Fibroblast of skin of abdomen (primary cell): ENCODE data around the gene CDH3.
A peak's percentile ranks its signal among the peaks of the same experiment; 100 is the strongest.
"Not testable (repeated sequence)": the region's sequence is repeated elsewhere in the genome, so short reads cannot be mapped to it uniquely, and the experiment has no call there.

ENCODE experiments used
- DNase-seq: peaks from one replicate; pipeline ENCODE4 v3.0.0-alpha.2; 2013

CDH3 gene

DNA sequence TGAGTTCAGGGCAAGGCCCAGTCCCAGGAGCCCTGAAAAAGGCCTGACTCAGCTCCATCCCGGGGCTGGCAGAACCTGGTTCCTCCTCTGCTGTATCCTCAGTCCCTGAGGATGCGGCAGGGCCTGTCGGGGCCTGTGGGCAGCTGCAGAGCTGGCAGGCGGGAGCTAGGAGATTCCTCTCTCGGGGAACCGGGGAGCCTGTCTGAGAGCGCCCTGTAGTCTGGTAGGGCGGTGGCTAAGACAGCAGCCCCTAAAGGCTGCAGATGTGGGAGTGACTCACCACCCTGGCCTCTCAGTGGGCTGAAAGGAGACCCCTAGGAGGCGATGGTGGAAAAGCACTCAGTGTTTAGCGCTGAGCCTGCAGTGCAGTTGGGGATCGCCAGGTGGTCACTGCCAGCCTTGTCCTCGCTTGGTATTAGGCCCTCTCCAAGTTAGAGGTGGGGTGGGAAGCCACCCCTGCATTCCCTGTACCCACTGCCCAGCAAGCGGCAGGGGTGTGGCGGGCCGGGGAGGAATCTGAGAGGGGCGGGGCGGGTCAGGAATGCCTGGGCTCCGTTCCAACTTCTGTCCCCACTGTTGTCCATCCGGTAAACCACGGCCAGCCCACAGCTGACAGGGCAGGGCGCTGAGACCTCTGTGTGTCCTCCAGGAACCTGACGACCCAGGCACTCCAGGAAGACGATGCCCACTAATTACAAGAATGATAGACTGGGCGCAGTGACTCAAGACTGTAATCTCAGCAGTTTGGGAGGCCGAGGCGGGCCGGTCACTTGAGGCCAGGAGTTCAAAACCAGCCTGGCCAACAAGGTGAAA, 62.4 kb downstream of the CDH3 start:
- peak; percentile 50 for DNase-seq

DNA sequence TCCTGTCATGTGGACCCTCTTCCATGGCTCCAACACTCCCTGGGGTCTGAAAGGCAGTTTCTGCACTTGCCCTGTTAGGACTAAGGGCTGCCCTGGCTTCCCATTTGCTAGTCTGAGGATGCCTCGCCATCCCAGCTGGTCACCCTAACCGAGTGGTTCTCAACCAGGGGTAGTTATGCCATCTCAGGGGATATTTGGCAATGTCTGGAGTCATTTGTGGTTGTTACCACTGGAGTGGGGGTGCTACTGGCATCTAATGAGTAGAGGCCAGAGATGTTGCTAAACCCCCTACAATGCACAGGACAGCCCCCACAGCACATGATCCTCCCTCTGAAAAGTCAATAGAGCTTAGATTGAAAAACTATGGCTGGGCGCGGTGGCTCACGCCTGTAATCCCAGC, 65.1 kb downstream of the CDH3 start:
- no peak for DNase-seq

DNA sequence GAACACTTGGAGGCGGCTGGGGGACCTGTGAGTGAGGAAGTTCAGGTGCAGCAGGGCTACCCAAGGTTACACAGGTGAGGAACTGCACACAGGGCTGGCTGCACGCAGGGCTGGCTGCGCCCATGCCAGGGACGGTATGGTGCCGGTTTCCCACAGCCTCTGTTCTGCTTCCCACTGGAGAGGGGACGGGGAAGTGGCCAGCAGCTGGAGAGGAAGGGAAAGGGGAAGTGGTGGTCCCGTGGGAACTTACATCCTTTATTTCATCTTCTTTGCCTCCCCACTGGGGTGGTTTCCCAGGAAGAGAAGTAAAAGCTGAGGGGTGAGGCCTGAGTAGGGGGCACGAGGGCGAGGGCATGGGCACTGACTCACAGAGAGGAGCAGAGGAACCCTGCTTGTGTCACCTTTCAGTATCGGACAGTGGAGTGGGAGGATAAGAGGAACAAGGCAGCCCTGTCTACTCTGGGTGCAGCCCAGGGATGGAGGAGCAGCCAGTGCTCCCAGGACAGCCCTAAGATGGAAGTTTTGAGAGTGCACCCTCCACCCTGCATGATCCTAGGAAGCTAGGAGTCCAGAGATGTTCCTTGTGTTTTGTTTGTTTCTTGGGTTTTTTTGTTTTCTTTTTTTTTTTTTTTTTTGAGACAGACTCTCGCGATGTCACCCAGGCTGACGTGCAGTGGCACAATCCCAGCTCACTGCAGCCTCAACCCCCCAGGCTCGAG, 66.5 kb downstream of the CDH3 start:
- no peak for DNase-seq

DNA sequence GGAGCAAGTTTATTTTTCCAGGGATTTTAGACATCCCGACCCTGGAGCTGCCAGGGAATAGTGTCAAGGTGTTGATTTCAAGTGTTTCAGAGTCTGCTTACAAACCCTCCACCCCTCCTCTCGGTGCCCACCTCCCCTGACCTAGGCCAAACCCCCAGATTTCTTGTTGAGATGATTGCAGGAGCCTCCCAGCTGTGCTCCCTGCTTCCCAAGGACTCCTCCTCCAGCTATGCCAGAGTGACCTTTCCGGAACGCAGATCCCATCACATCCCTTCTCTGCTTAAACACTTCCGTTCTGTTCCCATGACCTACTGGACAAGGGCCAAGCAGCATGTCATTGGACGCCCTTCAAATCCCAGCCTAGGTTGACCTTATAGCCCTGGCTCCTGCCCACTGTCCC, 68.3 kb downstream of the CDH3 start:
- no peak for DNase-seq

GRCh38 chr16:68715471-68715870, 70.4 kb downstream of the CDH3 start:
- DNase-seq, result no peak

DNA sequence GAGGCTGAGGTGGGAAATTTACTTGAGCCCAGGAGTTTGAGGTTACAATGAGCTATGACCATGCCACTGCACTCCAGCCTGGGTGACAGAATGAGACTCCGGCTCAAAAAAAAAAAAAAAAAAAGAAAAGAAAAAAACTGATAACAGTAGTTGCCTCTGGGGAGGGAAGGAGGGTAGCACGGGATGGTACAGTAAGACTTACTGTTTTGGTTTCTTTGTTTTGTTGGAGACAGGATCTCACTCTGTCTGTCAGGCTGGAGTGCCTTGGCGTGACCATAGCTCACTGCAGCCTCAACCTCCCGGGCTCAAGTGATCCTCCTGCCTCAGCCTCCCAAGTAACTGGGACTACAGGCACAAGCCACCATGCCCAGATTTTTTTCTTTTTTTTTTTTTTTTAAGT, 71.4 kb downstream of the CDH3 start:
- not testable (repeated sequence) for DNase-seq

DNA sequence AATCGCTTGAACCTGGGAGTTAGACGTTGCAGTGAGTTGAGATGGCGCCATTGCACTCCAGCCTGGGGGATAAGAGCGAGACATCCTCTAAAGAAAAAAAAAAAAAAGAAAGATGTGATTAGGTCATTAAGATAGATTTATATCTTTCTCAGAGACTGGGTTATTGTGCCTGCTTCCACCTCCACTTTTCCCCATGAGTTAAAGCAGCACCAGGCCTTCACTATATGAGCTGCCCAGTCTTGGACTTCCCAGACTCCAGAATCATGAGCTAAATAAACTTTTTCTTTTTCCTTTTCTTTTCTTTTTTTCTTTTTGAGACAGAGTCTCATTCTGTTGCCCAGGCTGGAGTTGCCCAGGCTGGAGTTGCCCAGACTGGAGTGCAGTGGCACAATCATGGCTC, 72.6 kb downstream of the CDH3 start:
- DNase-seq, result no peak

DNA sequence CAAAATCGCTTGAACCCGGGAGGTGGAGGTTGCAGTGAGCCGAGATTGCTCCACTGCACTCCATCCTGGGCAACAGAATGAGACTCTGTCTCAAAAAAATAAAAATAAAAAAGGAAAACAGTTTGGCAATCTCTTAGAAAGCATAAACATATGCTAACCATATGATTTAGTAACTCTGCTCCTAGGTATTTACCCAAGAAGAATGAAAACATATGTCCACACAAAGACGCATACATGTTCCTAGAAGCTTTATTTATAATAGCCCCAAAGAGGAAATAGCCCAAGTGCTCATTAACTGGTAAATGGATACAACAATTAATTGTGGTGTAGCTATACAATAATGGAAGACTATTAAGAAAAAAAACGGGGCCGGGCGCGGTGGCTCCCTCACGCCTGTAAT, 73.5 kb downstream of the CDH3 start:
- DNase-seq, result no peak

GRCh38 chr16:68719993-68720489, 74.9 kb downstream of the CDH3 start:
- no peak for DNase-seq

DNA sequence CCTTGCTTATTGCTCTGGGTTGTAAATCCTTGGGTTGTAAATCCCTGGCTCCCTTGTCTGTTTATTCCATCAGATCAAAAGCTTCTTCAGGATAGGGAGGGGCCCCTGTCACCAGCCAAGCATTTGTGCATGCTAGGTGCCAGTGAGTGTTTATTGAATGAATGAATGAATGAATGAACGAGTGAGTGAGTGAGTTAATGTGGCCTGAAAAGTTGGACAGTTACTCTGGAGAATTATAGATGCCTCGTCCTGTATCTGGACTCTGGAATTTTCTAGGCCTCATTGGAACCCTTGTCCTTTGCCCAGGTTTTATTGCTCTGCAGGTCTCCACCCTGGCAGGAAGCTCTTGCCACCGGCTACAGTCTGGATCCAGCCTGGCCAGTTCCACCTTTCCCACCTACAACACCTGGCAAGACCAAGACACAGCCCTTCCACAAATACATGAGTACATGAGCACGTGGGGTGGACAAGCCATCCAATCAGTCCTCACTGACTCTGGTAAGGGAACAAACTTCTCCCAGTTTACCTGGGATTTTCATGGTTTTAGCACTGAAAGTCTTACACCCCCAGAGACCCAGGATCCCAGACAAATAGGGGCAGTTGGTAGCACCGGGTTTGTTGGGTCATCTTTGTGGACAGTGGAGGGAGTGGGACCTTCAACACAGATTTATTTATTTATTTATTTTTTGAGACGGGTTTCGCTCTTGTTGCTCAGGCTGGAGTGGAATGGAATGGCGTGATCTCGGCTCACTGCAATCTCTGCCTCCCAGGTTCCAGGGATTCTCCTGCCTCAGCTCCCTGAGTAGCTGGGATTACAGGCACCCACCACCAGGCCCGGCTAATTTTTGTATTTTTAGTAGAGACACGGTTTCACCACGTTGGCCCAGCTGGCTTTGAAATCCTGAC, 77.3 kb downstream of the CDH3 start:
- DNase-seq, result no peak

GRCh38 chr16:68724797-68725196, 79.7 kb downstream of the CDH3 start:
- DNase-seq, result no peak

DNA sequence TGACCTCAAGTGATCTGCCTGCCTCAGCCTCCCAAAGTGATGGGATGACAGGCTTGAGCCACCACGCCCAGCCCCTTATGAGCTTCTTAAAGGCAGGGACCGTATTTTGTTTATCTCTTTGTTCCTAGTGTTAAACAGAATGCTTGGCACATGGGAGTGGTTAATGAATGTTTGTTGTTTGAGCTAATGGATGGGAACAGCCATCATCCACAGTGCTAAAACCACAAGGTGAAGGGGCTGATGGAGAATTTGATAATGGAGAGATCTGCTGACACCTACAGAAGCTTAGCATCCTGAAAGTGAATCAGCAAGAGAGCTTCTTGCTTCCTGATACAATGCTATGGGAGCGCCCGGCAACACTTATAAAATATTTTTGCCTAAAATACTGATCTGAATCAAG, 83.4 kb downstream of the CDH3 start:
- no peak for DNase-seq

GRCh38 chr16:68731637-68732036, 86.5 kb downstream of the CDH3 start:
- no peak for DNase-seq

GRCh38 chr16:68732042-68732680, 87.1 kb downstream of the CDH3 start:
- no peak for DNase-seq

GRCh38 chr16:68732741-68733399, 87.8 kb downstream of the CDH3 start:
- no peak for DNase-seq

DNA sequence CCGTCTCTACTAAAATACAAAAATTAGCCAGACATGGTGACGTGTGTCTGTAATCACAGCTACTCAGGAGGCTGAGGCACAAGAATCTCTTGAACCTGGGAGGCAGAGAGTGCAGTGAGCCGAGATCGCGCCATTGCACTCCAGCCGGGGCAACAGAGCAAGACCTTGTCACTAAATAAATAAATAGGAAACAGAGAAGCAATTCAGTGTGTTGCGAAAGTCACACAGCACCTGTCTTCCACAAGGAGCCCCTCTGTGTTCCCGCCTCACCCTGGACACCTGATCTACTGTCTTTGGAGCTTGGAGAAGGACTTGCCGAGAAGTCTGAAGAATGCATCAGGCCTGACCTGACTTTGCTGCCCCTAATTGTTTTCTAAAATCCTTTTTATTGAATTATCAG, 88.5 kb downstream of the CDH3 start:
- no peak for DNase-seq

DNA sequence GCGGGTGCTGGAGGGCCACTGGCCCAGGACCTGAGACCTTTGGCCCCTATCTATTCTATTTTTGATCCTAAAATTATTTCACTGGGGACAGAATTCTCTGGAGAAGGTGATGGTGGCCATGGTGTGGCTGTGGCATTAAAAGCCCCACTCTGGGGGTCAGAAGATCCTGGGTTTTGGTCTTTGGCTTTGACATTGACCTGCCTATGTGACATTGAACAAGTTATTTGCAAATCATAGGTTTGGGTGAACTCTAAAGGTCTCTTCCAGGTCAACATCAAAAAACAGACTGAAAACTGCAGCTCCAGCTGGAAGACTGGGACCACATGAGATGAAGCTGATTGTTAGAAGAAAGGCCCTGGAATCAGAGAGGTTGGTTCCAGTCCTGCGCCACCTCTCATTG, 89.7 kb downstream of the CDH3 start:
- no peak for DNase-seq

- no peak for DNase-seq
Measured at GRCh38 chr16:68736561-68736960, 91.5 kb downstream of the CDH3 start.

GRCh38 chr16:68737046-68737729, 92.1 kb downstream of the CDH3 start, which contains the start of gene CDH1:
Gene CDH1, plus strand, starts transcription at chr16:68737292. Its CDS starts 124 bp downstream, at chr16:68737416.
- DNase-seq, result no peak

- no peak for DNase-seq
Measured at GRCh38 chr16:68737730-68738629, 92.9 kb downstream of the CDH3 start.
